CD4-positive, alpha-beta memory T cell (primary cell): Measurements from ENCODE around the gene SERTAD3. TPM values are rescaled to one million over a fixed set of nuclear protein-coding genes. Genes with fewer than 3 reads are reported as not detected.
A peak's percentile ranks its signal among the peaks of the same experiment; 100 is the strongest.

Experiments used
- CTCF ChIA-PET: fragments of 350-600 bp; sonication (Branson Sonifier 250); formaldehyde crosslinking; loops from one replicate; lab custom pipeline; 2021; ENCODE audit warnings: inconsistent platforms; ENCODE audit not compliant: partially characterized antibody; lab: Charles Lee
- POLR2A ChIA-PET: fragments of 350-600 bp; sonication (Branson Sonifier 250); formaldehyde crosslinking; loops from one replicate; lab custom pipeline; 2021; ENCODE audit not compliant: partially characterized antibody; lab: Charles Lee
- DNase-seq, 5 donors: peaks; one replicate each; pipeline versions ENCODE4 v3.0.0 to v3.0.0-alpha.2; 2020 to 2022; ENCODE audit warnings: mixed read lengths in 1 of 5
- H3K27ac ChIP-seq: one replicate; pipeline ENCODE4 v1.7.0; 2013; ENCODE audit warnings: low read depth, low read length
- H3K27me3 ChIP-seq: 2 replicates; pipeline ENCODE4 v1.7.0; 2013; ENCODE audit warnings: mild to moderate bottlenecking, low read length, moderate library complexity; ENCODE audit not compliant: insufficient read depth
- H3K36me3 ChIP-seq: 2 replicates; pipeline ENCODE4 v1.7.0; 2013; ENCODE audit warnings: mild to moderate bottlenecking, low read length, moderate library complexity; ENCODE audit not compliant: insufficient read depth
- H3K4me1 ChIP-seq: 2 replicates; pipeline ENCODE4 v1.7.0; 2013; ENCODE audit warnings: mild to moderate bottlenecking, low read length, moderate library complexity; ENCODE audit not compliant: insufficient read depth
- H3K4me3 ChIP-seq, 2 donors: one replicate each; pipeline ENCODE4 v1.7.0; 2013; ENCODE audit warnings: low read length in 2 of 2, mild to moderate bottlenecking in 1 of 2
- H3K9me3 ChIP-seq, 2 donors: one replicate each; pipeline ENCODE4 v1.7.0; 2013; ENCODE audit warnings: low read length in 2 of 2, control low read depth in 1 of 2; ENCODE audit not compliant: control insufficient read depth in 1 of 2
- H3K27ac Mint-ChIP-seq, 7 donors: one replicate each; pipeline ENCODE4 v1.8.0; 2020 to 2021; ENCODE audit warnings: mixed read lengths in 7 of 7, mild to moderate bottlenecking in 6 of 7, inconsistent platforms in 3 of 7, moderate library complexity in 3 of 7
- H3K27me3 Mint-ChIP-seq, 2 donors: one replicate each; pipeline ENCODE4 v1.8.0; 2020 to 2021; ENCODE audit warnings: mixed read lengths in 2 of 2
- H3K36me3 Mint-ChIP-seq, 2 donors: one replicate each; pipeline ENCODE4 v1.8.0; 2020 to 2021; ENCODE audit warnings: mixed read lengths in 2 of 2, inconsistent platforms in 1 of 2, mild to moderate bottlenecking in 1 of 2
- H3K4me1 Mint-ChIP-seq, 4 donors: one replicate each; pipeline ENCODE4 v1.8.0; 2020 to 2021; ENCODE audit warnings: mixed read lengths in 4 of 4, mild to moderate bottlenecking in 1 of 4
- H3K4me3 Mint-ChIP-seq, 8 donors: one replicate each; pipeline ENCODE4 v1.8.0; 2020 to 2021; ENCODE audit warnings: mixed read lengths in 8 of 8, mild to moderate bottlenecking in 7 of 8, moderate library complexity in 6 of 8, inconsistent platforms in 3 of 8
- H3K9me3 Mint-ChIP-seq, 8 donors: one replicate each; pipeline ENCODE4 v1.8.0; 2020 to 2021; ENCODE audit warnings: mixed read lengths in 8 of 8, mild to moderate bottlenecking in 5 of 8, inconsistent platforms in 3 of 8, moderate library complexity in 1 of 8
- intact Hi-C: fragments of 100-400 bp; cut with micrococcal nuclease; formaldehyde crosslinking; loops from one replicate; pipeline ENCODE4 v1.15.1; 2023
- polyA plus RNA-seq, 2 donors: library from polyadenylated mRNA; unstranded; fragments of 300-500 nt; fragmentation: Illumina TruSeq; gene quantifications; one replicate each; pipeline ENCODE4 v1.2.3, GENCODE V29; 2021
- total RNA-seq, 2 experiments: library from RNA; stranded (reverse); gene quantifications; one replicate each; pipeline ENCODE4 v1.2.3, GENCODE V29; 2021

SERTAD3 gene
- total and polyA plus RNA-seq, 4 experiments from 2014 or later, result 9.4 to 19.4 (median 14.6) TPM

DNA sequence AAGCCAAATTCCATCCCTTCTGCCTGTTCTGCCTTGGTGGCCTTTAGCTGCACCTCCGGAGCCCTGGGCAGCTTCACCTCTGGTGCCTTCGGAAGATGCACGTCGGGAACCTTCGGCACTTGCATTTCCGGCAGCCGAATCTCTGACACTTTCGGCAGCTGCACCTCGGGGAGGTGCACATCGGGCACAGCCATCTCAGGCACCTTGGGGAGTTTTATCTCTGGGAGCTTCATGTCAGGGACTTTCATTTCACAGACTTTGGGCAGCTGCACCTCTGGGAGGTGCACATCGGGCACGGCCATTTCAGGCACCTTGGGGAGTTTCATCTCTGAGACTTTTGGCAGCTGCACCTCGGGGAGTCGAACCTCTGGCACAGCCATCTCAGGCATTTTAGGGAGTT, 48.2 kb downstream of the SERTAD3 start:
- Mint-ChIP-seq H3K27ac (no peak overlapping the region), H3K4me1 (peaks cover 5 to 15% (median 10%) of the 10 kb centered on the region in 4 donors)
- CTCF ChIA-PET, result no interaction called here

DNA sequence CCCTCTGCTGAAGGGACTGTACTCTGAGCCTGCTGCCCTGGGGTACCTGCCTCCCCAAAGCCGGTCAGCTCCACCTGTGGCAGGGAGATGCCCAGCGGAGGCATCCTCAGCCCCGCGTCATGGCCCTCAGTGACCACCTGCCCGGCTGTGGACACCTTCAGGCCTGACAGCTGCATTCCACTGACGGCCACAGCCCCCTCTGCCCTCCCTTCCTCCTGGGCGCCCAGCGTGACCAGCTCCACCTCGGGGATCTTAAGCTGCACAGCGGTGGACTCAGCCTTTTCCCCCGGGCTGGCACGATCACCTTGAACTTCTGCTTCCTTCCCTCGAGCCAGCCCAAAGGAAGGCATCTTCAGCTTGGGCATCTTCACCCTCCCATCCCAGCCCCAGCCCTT, 49.3 kb downstream of the SERTAD3 start:
- Histone ChIP-seq H3K27ac (no peak overlapping the region), H3K27me3 (no peaks in the 10 kb centered on the region), H3K36me3 (no peaks in the 10 kb centered on the region), H3K4me3 (no peak overlapping the region), H3K9me3 (no peaks in the 10 kb centered on the region), H3K4me1 (no peaks in the 10 kb centered on the region)
- intact Hi-C loops, result no loop called here
- Mint-ChIP-seq H3K36me3 (peaks cover 0 to 2% of the 10 kb centered on the region in 2 donors), H3K27me3 (no peaks in the 10 kb centered on the region), H3K27ac (no peak overlapping the region), H3K4me1 (peaks cover 5 to 11% (median 8%) of the 10 kb centered on the region in 4 donors), H3K9me3 (no peaks in the 10 kb centered on the region), H3K4me3 (no peak overlapping the region)
- ChIA-PET POLR2A (interaction anchor here (1.3 kb wide), 1 partner anchor 9 kb away, joined by 6 read pairs; no protein-coding TSS in a partner anchor), CTCF (no interaction called here)
- DNase-seq, result no peak

More for the DNA sequence above, 48.2 kb downstream of the SERTAD3 start:
- no peak overlapping the region for H3K4me3 Mint-ChIP-seq
- peaks cover 0 to 2% of the 10 kb centered on the region in 2 donors for H3K36me3 Mint-ChIP-seq
- intact Hi-C loops, result no loop called here
- Histone ChIP-seq H3K27me3 (no peaks in the 10 kb centered on the region), H3K9me3 (no peaks in the 10 kb centered on the region), H3K4me3 (no peak overlapping the region), H3K27ac (no peak overlapping the region), H3K36me3 (no peaks in the 10 kb centered on the region), H3K4me1 (no peaks in the 10 kb centered on the region)
- DNase-seq, result no peak
- no peaks in the 10 kb centered on the region for H3K27me3 Mint-ChIP-seq
- H3K9me3 Mint-ChIP-seq, result no peaks in the 10 kb centered on the region
- POLR2A ChIA-PET, result interaction anchor here (1.3 kb wide), 1 partner anchor 8 kb away, joined by 6 read pairs; no protein-coding TSS in a partner anchor

DNA sequence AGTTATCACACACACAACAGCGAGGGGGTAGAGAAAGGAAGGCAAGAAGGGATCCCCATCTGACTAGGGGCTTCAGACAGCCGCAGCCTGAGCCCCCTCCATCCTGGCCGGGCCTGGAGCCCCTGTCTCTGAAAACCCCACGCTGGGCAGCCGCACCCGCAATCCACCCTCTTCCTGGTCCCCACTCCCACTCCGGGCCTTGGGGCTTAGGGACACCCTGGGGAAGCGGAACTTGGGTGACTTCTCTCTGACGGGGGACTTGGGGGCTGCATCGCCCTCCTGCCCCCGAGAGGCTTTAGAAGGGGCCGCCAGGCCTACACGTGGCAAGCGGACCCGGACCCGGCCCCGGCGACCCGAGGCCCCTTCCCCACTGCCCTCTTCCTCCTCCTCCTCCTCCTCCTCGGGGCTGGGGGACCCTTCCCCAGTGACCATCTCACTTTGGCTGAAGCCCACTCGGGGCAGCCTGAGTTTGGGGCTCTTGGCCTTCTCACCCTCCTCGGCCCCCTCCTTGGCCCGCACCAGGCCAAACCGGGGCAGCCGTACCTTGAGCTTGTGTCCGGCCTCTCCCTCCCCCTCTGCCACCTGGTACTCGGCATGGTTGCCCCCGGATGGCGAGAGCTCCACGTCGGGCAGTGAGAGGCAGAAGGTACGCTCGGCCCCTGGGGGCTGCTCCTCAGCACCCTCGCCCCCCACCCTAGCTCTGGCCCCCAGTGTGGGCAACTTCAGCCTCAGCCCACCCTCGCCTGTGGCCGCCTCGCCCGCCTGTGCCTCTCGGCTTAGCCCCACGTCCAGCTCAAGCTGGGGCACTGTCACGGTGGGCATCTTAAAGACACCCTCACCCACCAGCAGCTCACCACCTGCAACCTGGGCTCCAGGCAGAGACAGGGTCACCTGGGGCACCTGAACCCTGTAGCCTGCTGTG, 50.0 kb downstream of the SERTAD3 start:
- no peaks in the 10 kb centered on the region for H3K9me3 ChIP-seq
- H3K4me3 ChIP-seq, result no peak overlapping the region
- peaks cover 0 to 2% of the 10 kb centered on the region in 2 donors for H3K36me3 Mint-ChIP-seq
- peak overlapping the region in 2 of 7 donors; percentile 62 to 64 for H3K27ac Mint-ChIP-seq
- no peaks in the 10 kb centered on the region for H3K27me3 Mint-ChIP-seq
- no peaks in the 10 kb centered on the region for H3K4me1 ChIP-seq
- H3K36me3 ChIP-seq, result no peaks in the 10 kb centered on the region
- H3K9me3 Mint-ChIP-seq, result no peaks in the 10 kb centered on the region
- no peak overlapping the region for H3K4me3 Mint-ChIP-seq
- DNase-seq, result no peak
- no peak overlapping the region for H3K27ac ChIP-seq
- intact Hi-C loops, result no loop called here
- peaks cover 3 to 6% (median 4%) of the 10 kb centered on the region in 4 donors for H3K4me1 Mint-ChIP-seq
- H3K27me3 ChIP-seq, result no peaks in the 10 kb centered on the region
- POLR2A ChIA-PET, result no interaction called here
- CTCF ChIA-PET, result interaction anchor here (0.7 kb wide), 1 partner anchor 26 kb away, joined by 3 read pairs; no protein-coding TSS in a partner anchor

DNA sequence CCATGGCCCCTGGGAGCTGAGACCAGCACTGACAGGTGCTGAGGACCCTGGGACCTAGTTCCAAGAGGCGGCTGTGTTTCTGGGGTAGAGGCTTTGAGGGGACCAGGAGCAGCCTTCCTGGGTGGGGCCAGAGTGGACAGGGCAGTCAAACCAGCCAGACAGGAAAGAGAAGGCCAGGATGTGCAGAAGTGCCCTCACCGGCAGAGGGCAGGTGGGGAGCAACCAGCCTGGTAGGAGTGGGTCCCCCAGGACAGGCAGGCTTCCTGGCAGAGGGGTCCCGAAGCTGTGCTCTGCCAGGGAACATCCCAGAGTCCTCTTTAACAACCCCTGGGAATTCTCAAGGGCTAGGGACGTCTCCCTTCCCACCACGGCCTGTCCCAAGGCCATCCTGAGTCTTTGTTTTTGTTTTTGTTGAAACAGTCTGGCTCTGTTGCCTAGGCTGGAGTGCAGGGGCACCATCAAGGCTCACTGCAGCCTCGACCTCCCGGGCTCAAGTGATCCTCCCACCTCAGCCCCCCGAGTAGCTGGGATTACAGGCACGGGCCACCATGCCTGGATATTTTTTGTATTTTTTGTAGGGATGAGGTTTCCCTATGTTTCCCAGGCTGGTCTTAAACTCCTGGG, 51.1 kb downstream of the SERTAD3 start:
- Histone ChIP-seq H3K4me3 (no peak overlapping the region), H3K9me3 (no peaks in the 10 kb centered on the region), H3K36me3 (no peaks in the 10 kb centered on the region), H3K27ac (no peak overlapping the region), H3K4me1 (no peaks in the 10 kb centered on the region), H3K27me3 (no peaks in the 10 kb centered on the region)
- no peaks in the 10 kb centered on the region for H3K4me1 Mint-ChIP-seq
- no peak overlapping the region for H3K27ac Mint-ChIP-seq
- no peaks in the 10 kb centered on the region for H3K27me3 Mint-ChIP-seq
- H3K4me3 Mint-ChIP-seq, result no peak overlapping the region
- POLR2A ChIA-PET, result no interaction called here
- intact Hi-C loops, result no loop called here
- no peaks in the 10 kb centered on the region for H3K9me3 Mint-ChIP-seq
- no peak for DNase-seq
- no peaks in the 10 kb centered on the region for H3K36me3 Mint-ChIP-seq
- CTCF ChIA-PET, result no interaction called here

DNA sequence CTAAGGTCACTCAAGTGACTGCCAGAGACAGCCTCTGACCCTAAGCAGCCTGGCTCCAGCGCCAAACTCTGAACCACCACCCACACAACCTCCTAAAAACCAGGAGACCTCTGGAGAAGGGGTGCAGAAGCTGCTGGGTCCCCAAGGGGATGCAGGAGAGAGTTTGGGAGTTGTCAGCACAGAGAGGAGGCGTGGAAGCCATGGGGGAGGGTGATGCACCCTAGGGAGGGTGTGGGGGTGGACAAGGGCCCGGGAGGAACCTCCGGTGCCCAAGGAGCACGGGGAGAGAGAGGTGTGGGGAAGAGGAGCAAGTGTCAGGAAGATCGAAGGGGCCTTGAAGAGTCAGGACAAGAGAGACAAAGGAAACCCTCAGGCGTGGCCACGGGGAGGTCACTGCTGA, 52.0 kb downstream of the SERTAD3 start:
- no peak overlapping the region for H3K27ac Mint-ChIP-seq
- no peak overlapping the region for H3K27ac ChIP-seq
- no peak for DNase-seq
- no peaks in the 10 kb centered on the region for H3K27me3 ChIP-seq
- H3K36me3 ChIP-seq, result no peaks in the 10 kb centered on the region
- no peak overlapping the region for H3K4me3 Mint-ChIP-seq
- no peaks in the 10 kb centered on the region for H3K27me3 Mint-ChIP-seq
- intact Hi-C loops, result no loop called here
- H3K4me1 Mint-ChIP-seq, result no peaks in the 10 kb centered on the region
- H3K9me3 ChIP-seq, result no peaks in the 10 kb centered on the region
- H3K9me3 Mint-ChIP-seq, result no peaks in the 10 kb centered on the region
- no peaks in the 10 kb centered on the region for H3K36me3 Mint-ChIP-seq
- H3K4me1 ChIP-seq, result no peaks in the 10 kb centered on the region
- CTCF ChIA-PET, result no interaction called here
- no peak overlapping the region for H3K4me3 ChIP-seq
- POLR2A ChIA-PET, result no interaction called here

Other genes starting within 250 kb of the SERTAD3 start
- gene TTC9B, start 226.0 kb downstream of the SERTAD3 start, total RNA-seq, result not detected
- gene TTC9B, start 226.0 kb downstream of the SERTAD3 start, polyA plus RNA-seq, result not detected
- gene CCNP, start 217.6 kb downstream of the SERTAD3 start, total RNA-seq, result 1 to 10 TPM; 1.2 to 1.4 TPM
- not detected for gene CCNP, start 217.6 kb downstream of the SERTAD3 start, polyA plus RNA-seq
- 100 to 1,000 TPM; 168 to 180 TPM for gene AKT2, start 159.0 kb downstream of the SERTAD3 start, total RNA-seq
- gene AKT2, start 159.0 kb downstream of the SERTAD3 start, polyA plus RNA-seq, result 10 to 100 TPM; 10.6 to 27.8 TPM
- gene C19orf47, start 95.9 kb downstream of the SERTAD3 start, total RNA-seq, result 10 to 100 TPM; 13.7 to 17.7 TPM
- gene C19orf47, start 95.9 kb downstream of the SERTAD3 start, polyA plus RNA-seq, result 10 to 100 TPM; 10.0 to 10.7 TPM
- gene PLD3, start 95.6 kb downstream of the SERTAD3 start, total RNA-seq, result 100 to 1,000 TPM; 116 to 117 TPM
- gene PLD3, start 95.6 kb downstream of the SERTAD3 start, polyA plus RNA-seq, result 10 to 100 TPM; 61.0 to 74.7 TPM
- not detected for gene HIPK4, start 54.2 kb downstream of the SERTAD3 start, total RNA-seq
- not detected for gene HIPK4, start 54.2 kb downstream of the SERTAD3 start, polyA plus RNA-seq
- gene PRX, start 31.0 kb downstream of the SERTAD3 start, total RNA-seq, result 1 to 10 TPM; 3.3 to 3.4 TPM
- under 1 TPM in 1 of 2 donors, not detected in 1; 0.23 TPM for gene PRX, start 31.0 kb downstream of the SERTAD3 start, polyA plus RNA-seq
- gene SERTAD1, start 18.3 kb downstream of the SERTAD3 start, total RNA-seq, result 10 to 100 TPM; 10.6 to 11.3 TPM
- 10 to 100 TPM in 1 of 2 donors, 1 to 10 TPM in 1; 5.4 to 10.7 TPM for gene SERTAD1, start 18.3 kb downstream of the SERTAD3 start, polyA plus RNA-seq
- gene BLVRB, start 21.4 kb upstream of the SERTAD3 start, total RNA-seq, result 10 to 100 TPM; 12.3 to 16.3 TPM
- gene BLVRB, start 21.4 kb upstream of the SERTAD3 start, polyA plus RNA-seq, result 10 to 100 TPM; 25.4 to 34.6 TPM
- under 1 TPM; 0.17 to 0.30 TPM for gene SPTBN4, start 22.7 kb upstream of the SERTAD3 start, total RNA-seq
- under 1 TPM in 1 of 2 donors, not detected in 1; 0.02 TPM for gene SPTBN4, start 22.7 kb upstream of the SERTAD3 start, polyA plus RNA-seq
- 100 to 1,000 TPM; 167 to 170 TPM for gene SHKBP1, start 132.5 kb upstream of the SERTAD3 start, total RNA-seq
- 100 to 1,000 TPM; 137 to 155 TPM for gene SHKBP1, start 132.5 kb upstream of the SERTAD3 start, polyA plus RNA-seq
- 100 to 1,000 TPM; 157 to 158 TPM for gene LTBP4, start 157.0 kb upstream of the SERTAD3 start, total RNA-seq
- gene LTBP4, start 157.0 kb upstream of the SERTAD3 start, polyA plus RNA-seq, result 10 to 100 TPM; 26.0 to 49.4 TPM
- gene NUMBL, start 246.3 kb upstream of the SERTAD3 start, total RNA-seq, result 10 to 100 TPM; 15.8 to 20.2 TPM
- 1 to 10 TPM in 1 of 2 donors, under 1 TPM in 1; 0.35 to 1.6 TPM for gene NUMBL, start 246.3 kb upstream of the SERTAD3 start, polyA plus RNA-seq